ENCODE results near the gene SLC38A4. TPM values are rescaled to one million over a fixed set of nuclear protein-coding genes. Genes with fewer than 3 reads are reported as not detected.

Gene SLC38A4
- total RNA-seq, 1 experiment from 2014 or later: 20.1 TPM

- TF ChIP-seq CTCF (IDR thresholded peaks at IDR 0.05; ENCODE audit: insufficient read depth in 1 of 2, low read depth in 1 of 2, low read length in 1 of 2, severe bottlenecking in 1 of 2, unreplicated experiment in 1 of 2): no peak
- H3K27ac Mint-ChIP-seq (ENCODE audit: unreplicated experiment): peak overlapping the region; percentile 49
- no peaks in the 10 kb centered on the region for H3K27me3 Mint-ChIP-seq (ENCODE audit: insufficient read depth, unreplicated experiment)
- peak overlapping the region; percentile 12 for H3K4me3 Mint-ChIP-seq (ENCODE audit: unreplicated experiment)
- H3K4me1 ChIP-seq: peaks cover 46% of the 10 kb centered on the region
- H3K9me3 ChIP-seq: no peaks in the 10 kb centered on the region
- peaks cover 21% of the 10 kb centered on the region for H3K4me1 Mint-ChIP-seq (ENCODE audit: low read depth, unreplicated experiment)
- H3K9me3 Mint-ChIP-seq (ENCODE audit: unreplicated experiment): peaks cover 22% of the 10 kb centered on the region
- H3K36me3 ChIP-seq (ENCODE audit: control insufficient read depth, insufficient read depth, low read length): no peaks in the 10 kb centered on the region
- no peak overlapping the region for H3K4me3 ChIP-seq (ENCODE audit: low read depth, low read length)
- DNase-seq: peak; percentile 45 to 59
- ChIA-PET POLR2A (no interaction called here), CTCF (no interaction called here)
- H3K36me3 Mint-ChIP-seq (ENCODE audit: insufficient read depth, unreplicated experiment): no peaks in the 10 kb centered on the region
- intact Hi-C loops (cut with micrococcal nuclease; ENCODE audit: unreplicated experiment): no loop called here
- no TSS peak for BruUV-seq (replicated peaks)
- H3K27me3 ChIP-seq (replicated peaks; ENCODE audit: control insufficient read depth, insufficient read depth, low read length): no peaks in the 10 kb centered on the region
Observed at GRCh38 chr12:46798056-46798455, 27.7 kb downstream of the SLC38A4 start.

DNA sequence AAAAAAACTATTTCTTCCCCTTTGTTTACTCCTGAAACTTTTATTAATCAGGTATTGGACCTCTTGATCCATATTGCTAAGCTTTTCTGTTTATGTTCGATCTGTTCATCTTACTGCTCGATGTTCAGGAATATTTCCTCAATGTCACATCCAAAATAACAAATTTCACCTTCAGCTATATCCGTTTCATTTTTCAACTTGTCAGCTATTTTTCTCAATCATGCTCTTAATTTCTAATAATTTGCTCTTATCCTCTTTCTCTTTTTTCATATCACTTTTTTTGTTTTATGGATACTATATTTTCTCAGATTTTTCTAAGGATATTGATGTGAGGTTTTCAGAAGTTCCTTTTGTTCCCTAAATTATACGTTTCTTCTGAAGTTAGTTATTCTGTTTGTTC, 29.8 kb downstream of the SLC38A4 start:
- peaks cover 21% of the 10 kb centered on the region for H3K4me1 Mint-ChIP-seq (ENCODE audit: low read depth, unreplicated experiment)
- ChIA-PET POLR2A (no interaction called here), CTCF (no interaction called here)
- H3K9me3 Mint-ChIP-seq (ENCODE audit: unreplicated experiment): peaks cover 32% of the 10 kb centered on the region
- no peaks in the 10 kb centered on the region for H3K36me3 Mint-ChIP-seq (ENCODE audit: insufficient read depth, unreplicated experiment)
- Histone ChIP-seq H3K9me3 (no peaks in the 10 kb centered on the region), H3K4me3 (ENCODE audit: low read depth, low read length) (no peak overlapping the region), H3K4me1 (peaks cover 44% of the 10 kb centered on the region), H3K36me3 (ENCODE audit: control insufficient read depth, insufficient read depth, low read length) (no peaks in the 10 kb centered on the region), H3K27me3 (replicated peaks; ENCODE audit: control insufficient read depth, insufficient read depth, low read length) (no peaks in the 10 kb centered on the region)
- no TSS peak for BruUV-seq (replicated peaks)
- H3K27me3 Mint-ChIP-seq (ENCODE audit: insufficient read depth, unreplicated experiment): no peaks in the 10 kb centered on the region
- DNase-seq: no peak
- intact Hi-C loops (cut with micrococcal nuclease; ENCODE audit: unreplicated experiment): no loop called here
- no peak overlapping the region for H3K27ac Mint-ChIP-seq (ENCODE audit: unreplicated experiment)
- no peak for TF ChIP-seq CTCF (IDR thresholded peaks at IDR 0.05; ENCODE audit: insufficient read depth in 1 of 2, low read depth in 1 of 2, low read length in 1 of 2, severe bottlenecking in 1 of 2, unreplicated experiment in 1 of 2)
- no peak overlapping the region for H3K4me3 Mint-ChIP-seq (ENCODE audit: unreplicated experiment)

GRCh38 chr12:46794593-46795190, 31.1 kb downstream of the SLC38A4 start:
- Histone ChIP-seq H3K4me3 (ENCODE audit: low read depth, low read length) (no peak overlapping the region), H3K27me3 (replicated peaks; ENCODE audit: control insufficient read depth, insufficient read depth, low read length) (no peaks in the 10 kb centered on the region), H3K36me3 (ENCODE audit: control insufficient read depth, insufficient read depth, low read length) (no peaks in the 10 kb centered on the region), H3K4me1 (peaks cover 31% of the 10 kb centered on the region), H3K9me3 (no peaks in the 10 kb centered on the region)
- ChIA-PET POLR2A (no interaction called here), CTCF (no interaction called here)
- BruUV-seq (replicated peaks): no TSS peak
- Mint-ChIP-seq H3K36me3 (ENCODE audit: insufficient read depth, unreplicated experiment) (no peaks in the 10 kb centered on the region), H3K9me3 (ENCODE audit: unreplicated experiment) (peaks cover 32% of the 10 kb centered on the region), H3K4me1 (ENCODE audit: low read depth, unreplicated experiment) (peaks cover 10% of the 10 kb centered on the region), H3K4me3 (ENCODE audit: unreplicated experiment) (no peak overlapping the region), H3K27me3 (ENCODE audit: insufficient read depth, unreplicated experiment) (no peaks in the 10 kb centered on the region), H3K27ac (ENCODE audit: unreplicated experiment) (no peak overlapping the region)
- no peak for TF ChIP-seq CTCF (IDR thresholded peaks at IDR 0.05; ENCODE audit: insufficient read depth in 1 of 2, low read depth in 1 of 2, low read length in 1 of 2, severe bottlenecking in 1 of 2, unreplicated experiment in 1 of 2)
- intact Hi-C loops (cut with micrococcal nuclease; ENCODE audit: unreplicated experiment): no loop called here
- DNase-seq: no peak

All from Caco-2 (cell line).